Activated CD8-positive, alpha-beta T cell treated with anti-CD3 and anti-CD28 coated beads, Interleukin-2, amount 10 ng/mL, durations not matched to agents 7 days and 5 days (primary cell): Measurements from ENCODE around the gene KAT8. TPM values are rescaled to one million over a fixed set of nuclear protein-coding genes. Genes with fewer than 3 reads are reported as not detected.

Experiments used
- ATAC-seq: fragments of 150-1000 bp; cut with Tn5 transposase; one replicate; pipeline ENCODE4 v1.10.0; 2021; ENCODE audit warnings: moderate library complexity
- CTCF ChIA-PET: fragments of 350-600 bp; sonication (Branson Sonifier 250); formaldehyde crosslinking; loops from one replicate; lab custom pipeline; 2021; ENCODE audit warnings: antibody characterized with exemption; lab: Charles Lee
- POLR2A ChIA-PET: fragments of 350-600 bp; sonication (Branson Sonifier 250); formaldehyde crosslinking; loops from one replicate; lab custom pipeline; 2021; ENCODE audit warnings: antibody characterized with exemption; lab: Charles Lee
- DNase-seq: peaks from one replicate; pipeline ENCODE4 v3.0.0-alpha.2; 2020
- H3K27ac Mint-ChIP-seq: one replicate; pipeline ENCODE4 v1.8.0; 2021; ENCODE audit warnings: mild to moderate bottlenecking, mixed read lengths
- H3K27me3 Mint-ChIP-seq: one replicate; pipeline ENCODE4 v1.8.0; 2021; ENCODE audit warnings: low read depth, mixed read lengths
- H3K36me3 Mint-ChIP-seq: one replicate; pipeline ENCODE4 v1.8.0; 2021; ENCODE audit warnings: low read depth, mixed read lengths
- H3K4me1 Mint-ChIP-seq: one replicate; pipeline ENCODE4 v1.8.0; 2021; ENCODE audit warnings: low read depth, mixed read lengths
- H3K4me3 Mint-ChIP-seq: one replicate; pipeline ENCODE4 v1.8.0; 2021; ENCODE audit warnings: mild to moderate bottlenecking, mixed read lengths
- H3K9me3 Mint-ChIP-seq: one replicate; pipeline ENCODE4 v1.8.0; 2022; ENCODE audit warnings: mixed read lengths; ENCODE audit not compliant: insufficient read depth
- total RNA-seq, 2 experiments: library from RNA; stranded (reverse); gene quantifications; one replicate each; pipeline ENCODE4 v1.2.3, GENCODE V29; 2021

Gene KAT8
- total RNA-seq = 10 to 100 TPM; 58.6 to 63.8 TPM

GRCh38 chr16:31117384-31118222 is at the start of gene KAT8:
Gene KAT8, plus strand, starts transcription at chr16:31117664. Its CDS starts 18 bp downstream, at chr16:31117682.
- ATAC-seq (peak; percentile 95), DNase-seq (peak; percentile 99)
- CTCF ChIA-PET = interaction anchor here (0.6 to 7.2 kb wide), 10 partner anchors 11 to 343 kb away, joined by 3 to 53 read pairs (median 3); partner anchors contain the start of genes ARMC5, ZNF646 and ZNF668
- H3K4me1 Mint-ChIP-seq = peaks cover 26% of the 10 kb centered on the region
- no peaks in the 10 kb centered on the region for H3K27me3 Mint-ChIP-seq
- peaks cover 33% of the 10 kb centered on the region for H3K36me3 Mint-ChIP-seq
- H3K9me3 Mint-ChIP-seq = no peaks in the 10 kb centered on the region
- H3K27ac Mint-ChIP-seq = peak within 1 kb of the TSS; percentile 87
- H3K4me3 Mint-ChIP-seq = peak within 1 kb of the TSS; percentile 85
- POLR2A ChIA-PET = interaction anchor here (0.6 to 2.2 kb wide), 20 partner anchors 10 to 351 kb away, joined by 3 to 23 read pairs (median 4); partner anchors contain the start of genes ARMC5, BCKDK, FUS and HSD3B7

GRCh38 chr16:31071861-31072260 is 45.6 kb upstream of the KAT8 start:
- Mint-ChIP-seq H3K4me1 (peaks cover 46% of the 10 kb centered on the region), H3K4me3 (peak overlapping the region; percentile 99), H3K27ac (peak overlapping the region; percentile 99), H3K36me3 (peaks cover 26% of the 10 kb centered on the region), H3K27me3 (no peaks in the 10 kb centered on the region), H3K9me3 (no peaks in the 10 kb centered on the region)
- ChIA-PET CTCF (no interaction called here), POLR2A (interaction anchor here (0.6 to 1.5 kb wide), 3 partner anchors 9 to 117 kb away, joined by 3 read pairs; partner anchors contain the start of gene FUS)
- DNase-seq (no peak), ATAC-seq (no peak)

GRCh38 chr16:31072540-31073141 is 44.8 kb upstream of the KAT8 start:
- ChIA-PET POLR2A (interaction anchor here (0.6 to 2.7 kb wide), 12 partner anchors 9 to 413 kb away, joined by 3 to 19 read pairs (median 6); partner anchors contain the start of genes ARMC5, FUS, HSD3B7 and KAT8), CTCF (interaction anchor here (2.4 kb wide), 1 partner anchor 70 kb away, joined by 19 read pairs; no protein-coding TSS in a partner anchor)
- DNase-seq (peak; percentile 58), ATAC-seq (peak; percentile 8)
- H3K9me3 Mint-ChIP-seq = no peaks in the 10 kb centered on the region
- H3K4me1 Mint-ChIP-seq = peaks cover 42% of the 10 kb centered on the region
- peaks cover 30% of the 10 kb centered on the region for H3K36me3 Mint-ChIP-seq
- H3K4me3 Mint-ChIP-seq = peak overlapping the region; percentile 99
- peak overlapping the region; percentile 99 for H3K27ac Mint-ChIP-seq
- no peaks in the 10 kb centered on the region for H3K27me3 Mint-ChIP-seq

- no peaks in the 10 kb centered on the region for H3K27me3 Mint-ChIP-seq
- ChIA-PET CTCF (interaction anchor here (0.8 to 3.0 kb wide), 15 partner anchors 8 to 800 kb away, joined by 3 to 19 read pairs (median 4); partner anchors contain the start of genes HSD3B7, KAT8, VKORC1 and ZNF267), POLR2A (interaction anchor here (0.6 to 2.7 kb wide), 27 partner anchors 8 to 414 kb away, joined by 3 to 19 read pairs (median 5); partner anchors contain the start of genes ARMC5, FUS, HSD3B7 and KAT8)
- H3K27ac Mint-ChIP-seq = peak overlapping the region; percentile 99
- H3K9me3 Mint-ChIP-seq = no peaks in the 10 kb centered on the region
- H3K36me3 Mint-ChIP-seq = peaks cover 34% of the 10 kb centered on the region
- DNase-seq (peak; percentile 91), ATAC-seq (peak; percentile 59)
- peaks cover 46% of the 10 kb centered on the region for H3K4me1 Mint-ChIP-seq
- H3K4me3 Mint-ChIP-seq = peak overlapping the region; percentile 99
Observed at GRCh38 chr16:31073142-31073969, 44.1 kb upstream of the KAT8 start.

GRCh38 chr16:31073970-31074813 is 43.3 kb upstream of the KAT8 start, which contains the start of the genes ZNF646 and ZNF668:
Gene ZNF646, plus strand, starts transcription at chr16:31074422. Its CDS starts 1,903 bp downstream, at chr16:31076325.
Gene ZNF668, minus strand, starts transcription at chr16:31074240. Its CDS starts 9,781 bp downstream, at chr16:31064459.
- ATAC-seq (peak; percentile 77), DNase-seq (peak; percentile 100)
- H3K9me3 Mint-ChIP-seq = no peaks in the 10 kb centered on the region
- ChIA-PET CTCF (interaction anchor here (0.8 to 3.0 kb wide), 15 partner anchors 9 to 799 kb away, joined by 3 to 19 read pairs (median 4); partner anchors contain the start of genes HSD3B7, KAT8, VKORC1 and ZNF267), POLR2A (interaction anchor here (0.6 to 2.7 kb wide), 26 partner anchors 9 to 415 kb away, joined by 3 to 19 read pairs (median 5); partner anchors contain the start of genes ARMC5, FUS, HSD3B7 and KAT8)
- peaks cover 41% of the 10 kb centered on the region for H3K36me3 Mint-ChIP-seq
- no peaks in the 10 kb centered on the region for H3K27me3 Mint-ChIP-seq
- H3K27ac Mint-ChIP-seq = peak within 1 kb of the TSS; percentile 99
- peaks cover 48% of the 10 kb centered on the region for H3K4me1 Mint-ChIP-seq
- H3K4me3 Mint-ChIP-seq = peak within 1 kb of the TSS; percentile 99

- peaks cover 50% of the 10 kb centered on the region for H3K4me1 Mint-ChIP-seq
- ChIA-PET CTCF (interaction anchor here (1.0 to 3.0 kb wide), 8 partner anchors 10 to 798 kb away, joined by 3 to 19 read pairs (median 5); partner anchors contain the start of genes HSD3B7, VKORC1 and ZNF267), POLR2A (interaction anchor here (0.6 to 2.7 kb wide), 18 partner anchors 10 to 384 kb away, joined by 3 to 19 read pairs (median 6); partner anchors contain the start of genes ARMC5, FUS, HSD3B7 and KAT8)
- H3K9me3 Mint-ChIP-seq = no peaks in the 10 kb centered on the region
- H3K4me3 Mint-ChIP-seq = peak overlapping the region; percentile 93
- ATAC-seq (no peak), DNase-seq (no peak)
- peaks cover 47% of the 10 kb centered on the region for H3K36me3 Mint-ChIP-seq
- no peaks in the 10 kb centered on the region for H3K27me3 Mint-ChIP-seq
- peak overlapping the region; percentile 97 for H3K27ac Mint-ChIP-seq
Observed at GRCh38 chr16:31074814-31075183, 42.7 kb upstream of the KAT8 start.

- Mint-ChIP-seq H3K36me3 (peaks cover 57% of the 10 kb centered on the region), H3K27ac (peak overlapping the region; percentile 63), H3K4me3 (peak overlapping the region; percentile 18), H3K9me3 (no peaks in the 10 kb centered on the region), H3K4me1 (peaks cover 56% of the 10 kb centered on the region), H3K27me3 (no peaks in the 10 kb centered on the region)
- no peak for ATAC-seq
- POLR2A ChIA-PET = no interaction called here
- no peak for DNase-seq
- CTCF ChIA-PET = interaction anchor here (3.0 kb wide), 1 partner anchor 91 kb away, joined by 15 read pairs; the partner anchor contains the start of gene HSD3B7
Observed at GRCh38 chr16:31076319-31076718, 41.1 kb upstream of the KAT8 start.

GRCh38 chr16:31077024-31077423 is 40.4 kb upstream of the KAT8 start:
- ATAC-seq = no peak
- Mint-ChIP-seq H3K4me1 (peaks cover 49% of the 10 kb centered on the region), H3K9me3 (no peaks in the 10 kb centered on the region), H3K36me3 (peaks cover 58% of the 10 kb centered on the region), H3K27me3 (no peaks in the 10 kb centered on the region), H3K27ac (no peak overlapping the region), H3K4me3 (no peak overlapping the region)
- DNase-seq = no peak
- ChIA-PET CTCF (no interaction called here), POLR2A (no interaction called here)

- Mint-ChIP-seq H3K27me3 (no peaks in the 10 kb centered on the region), H3K4me3 (no peak overlapping the region), H3K4me1 (peaks cover 50% of the 10 kb centered on the region), H3K27ac (no peak overlapping the region), H3K9me3 (no peaks in the 10 kb centered on the region), H3K36me3 (peaks cover 54% of the 10 kb centered on the region)
- POLR2A ChIA-PET = no interaction called here
- CTCF ChIA-PET = no interaction called here
- DNase-seq (no peak), ATAC-seq (no peak)
Observed at GRCh38 chr16:31077592-31078396, 39.7 kb upstream of the KAT8 start.
